Endodermal cell (in vitro differentiated cells): Measurements from ENCODE around the gene KEL. TPM values are rescaled to one million over a fixed set of nuclear protein-coding genes. Genes with fewer than 3 reads are reported as not detected.

Experiments
- DNase-seq: peaks from one replicate; pipeline ENCODE4 v3.0.0-alpha.2; 2017
- H3K27ac ChIP-seq: 2 replicates; pipeline ENCODE4 v1.5.1; 2013; ENCODE audit warnings: mild to moderate bottlenecking, low read depth, low read length, moderate library complexity
- H3K27me3 ChIP-seq: 2 replicates; pipeline ENCODE4 v1.6.1; 2013; ENCODE audit warnings: mild to moderate bottlenecking, low read length, moderate library complexity; ENCODE audit not compliant: insufficient read depth, control insufficient read depth, poor library complexity, severe bottlenecking
- H3K36me3 ChIP-seq: 2 replicates; pipeline ENCODE4 v1.7.0; 2013; ENCODE audit warnings: mild to moderate bottlenecking, low read length, moderate library complexity; ENCODE audit not compliant: control insufficient read depth, insufficient read depth
- H3K4me1 ChIP-seq: one replicate; pipeline ENCODE4 v1.7.0; 2013; ENCODE audit warnings: low read length; ENCODE audit not compliant: control insufficient read depth, insufficient read depth
- H3K4me3 ChIP-seq: 2 replicates; pipeline ENCODE4 v1.5.1; 2013; ENCODE audit warnings: mild to moderate bottlenecking, low read length, moderate library complexity
- H3K9ac ChIP-seq: 2 replicates; pipeline ENCODE4 v1.6.1; 2013; ENCODE audit warnings: mild to moderate bottlenecking, low read length, moderate library complexity; ENCODE audit not compliant: poor library complexity, severe bottlenecking; ENCODE audit errors: extremely low read depth
- H3K9me3 ChIP-seq: 2 replicates; pipeline ENCODE4 v1.6.1; 2013; ENCODE audit warnings: mild to moderate bottlenecking, low read length, moderate library complexity; ENCODE audit not compliant: control insufficient read depth
- H3K27ac Mint-ChIP-seq: 2 replicates; pipeline ENCODE4 v1.8.0; 2020; ENCODE audit warnings: mixed read lengths
- H3K27me3 Mint-ChIP-seq: 2 replicates; pipeline ENCODE4 v1.8.0; 2021; ENCODE audit warnings: mild to moderate bottlenecking, mixed read lengths; ENCODE audit not compliant: insufficient read depth
- H3K36me3 Mint-ChIP-seq: 2 replicates; pipeline ENCODE4 v1.8.0; 2020; ENCODE audit warnings: low read depth, mixed read lengths
- H3K4me1 Mint-ChIP-seq: 2 replicates; pipeline ENCODE4 v1.8.0; 2020; ENCODE audit warnings: mixed read lengths
- H3K4me3 Mint-ChIP-seq: 2 replicates; pipeline ENCODE4 v1.8.0; 2020; ENCODE audit warnings: mild to moderate bottlenecking, moderate library complexity, mixed read lengths
- H3K9me3 Mint-ChIP-seq: 2 replicates; pipeline ENCODE4 v1.8.0; 2020; ENCODE audit warnings: mild to moderate bottlenecking, mixed read lengths
- CTCF ChIP-seq: fragments of 200-600 bp; sonication (generic); conservative IDR thresholded peaks from 2 replicates; pipeline ENCODE4 v1.5.0; 2021; ENCODE audit warnings: antibody characterized with exemption, mild to moderate bottlenecking
- WGBS, 2 experiments: methylation state at CpG; one replicate each; pipeline versions ENCODE4 v1.1.5 to v1.1.7; 2013; ENCODE audit warnings: missing lambda C conversion rate in 2 of 2, mixed read lengths in 1 of 2; ENCODE audit not compliant: insufficient coverage in 1 of 2, insufficient read length in 1 of 2; 5-methylcytosine and 5-hydroxymethylcytosine counted together
- total RNA-seq, 2 donors: library from RNA; stranded (reverse); fragmentation: NEBNext Ultra II Directional in 1 of 2; extraction: Animal tissue kit (Norgen Biotek cat#: 25700) in 1 of 2; gene quantifications; 2 replicates in 1 of 2; 3 replicates in 1 of 2; pipeline ENCODE4 v1.2.1, GENCODE V29; 2021

KEL gene
- total RNA-seq, 2 donors from 2014 or later = 79.4 to 86.0 TPM

DNA sequence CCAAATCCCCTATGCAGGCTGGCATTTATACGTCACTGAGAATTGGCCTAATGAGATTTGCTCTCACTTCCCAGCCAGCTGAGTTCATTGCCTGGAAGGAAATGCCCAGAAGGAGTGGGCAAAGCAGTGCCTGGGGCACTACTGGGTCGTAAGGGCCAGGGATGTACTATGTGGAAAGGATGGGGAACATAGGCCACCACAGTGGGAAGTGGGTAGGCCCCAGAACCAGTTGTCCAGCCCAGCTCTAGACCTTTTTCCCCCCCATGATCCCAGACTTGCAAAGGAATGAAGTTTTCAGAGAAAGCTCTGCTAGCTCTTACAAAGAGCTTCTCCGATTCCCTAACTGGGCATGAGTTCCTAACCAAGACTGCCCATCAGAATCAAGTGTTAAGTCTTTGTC is 42.5 kb downstream of the KEL start:
- no peak overlapping the region for H3K27ac ChIP-seq
- H3K36me3 Mint-ChIP-seq = no peaks in the 10 kb centered on the region
- H3K27me3 ChIP-seq = peaks cover 5% of the 10 kb centered on the region
- 91 to 100% methylated on average over 2 to 3 of the region's 3 CpGs for WGBS, 2 experiments
- peak; percentile 7 for DNase-seq
- no peak for TF ChIP-seq CTCF
- H3K4me3 Mint-ChIP-seq = no peak overlapping the region
- peaks cover 8% of the 10 kb centered on the region for H3K4me1 Mint-ChIP-seq
- H3K4me3 ChIP-seq = no peak overlapping the region
- no peaks in the 10 kb centered on the region for H3K4me1 ChIP-seq
- H3K9me3 ChIP-seq = no peaks in the 10 kb centered on the region
- no peaks in the 10 kb centered on the region for H3K9me3 Mint-ChIP-seq
- H3K27ac Mint-ChIP-seq = no peak overlapping the region
- H3K27me3 Mint-ChIP-seq = peaks cover 12% of the 10 kb centered on the region
- H3K36me3 ChIP-seq = no peaks in the 10 kb centered on the region
- H3K9ac ChIP-seq = no peak overlapping the region

DNA sequence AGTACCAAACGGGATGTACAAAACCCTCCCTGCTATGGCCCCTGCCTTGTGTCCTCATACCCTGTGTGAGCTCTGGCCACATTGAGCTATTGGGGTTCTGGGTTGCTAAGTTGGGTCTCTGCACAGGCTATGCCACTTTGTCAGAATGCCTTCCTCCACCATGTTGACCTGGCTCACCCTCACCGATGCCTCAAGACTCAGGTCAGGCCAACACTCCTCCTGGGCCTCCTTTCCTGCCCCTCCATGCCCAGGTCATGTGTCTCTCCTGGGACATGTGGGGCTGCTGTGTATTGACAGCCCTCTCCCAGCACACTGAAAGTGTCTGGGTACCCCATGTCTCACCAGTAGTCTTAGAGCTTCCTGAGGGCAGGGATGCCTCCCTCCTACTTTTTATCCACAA is 43.3 kb downstream of the KEL start:
- TF ChIP-seq CTCF = no peak
- Histone ChIP-seq H3K4me1 (no peaks in the 10 kb centered on the region), H3K27ac (no peak overlapping the region), H3K27me3 (peaks cover 5% of the 10 kb centered on the region), H3K36me3 (no peaks in the 10 kb centered on the region), H3K9ac (no peak overlapping the region), H3K9me3 (no peaks in the 10 kb centered on the region), H3K4me3 (no peak overlapping the region)
- peak; percentile 17 for DNase-seq
- Mint-ChIP-seq H3K27me3 (peaks cover 12% of the 10 kb centered on the region), H3K36me3 (no peaks in the 10 kb centered on the region), H3K9me3 (no peaks in the 10 kb centered on the region), H3K4me3 (no peak overlapping the region), H3K4me1 (peaks cover 8% of the 10 kb centered on the region), H3K27ac (no peak overlapping the region)
- 93 to 100% methylated on average over 2 of the region's 2 CpGs for WGBS, 2 experiments

GRCh38 chr7:142917447-142917846 is 44.7 kb downstream of the KEL start:
- peak; percentile 11 for DNase-seq
- Histone ChIP-seq H3K4me1 (no peaks in the 10 kb centered on the region), H3K36me3 (no peaks in the 10 kb centered on the region), H3K27ac (no peak overlapping the region), H3K27me3 (peaks cover 5% of the 10 kb centered on the region), H3K9ac (no peak overlapping the region), H3K9me3 (no peaks in the 10 kb centered on the region), H3K4me3 (no peak overlapping the region)
- Mint-ChIP-seq H3K27me3 (peaks cover 17% of the 10 kb centered on the region), H3K4me3 (no peak overlapping the region), H3K9me3 (no peaks in the 10 kb centered on the region), H3K4me1 (no peaks in the 10 kb centered on the region), H3K36me3 (no peaks in the 10 kb centered on the region), H3K27ac (no peak overlapping the region)
- no peak for TF ChIP-seq CTCF
- WGBS, 2 experiments = 83 to 92% methylated on average over 1 to 3 of the region's 3 CpGs
